HG02623 (cell line): ENCODE data around the gene KLHL22.
"Not testable (repeated sequence)": the region's sequence is repeated elsewhere in the genome, so short reads cannot be mapped to it uniquely, and the experiment has no call there.

Source experiments
- ATAC-seq: cut with Tn5 transposase; IDR thresholded peaks from one replicate; pipeline ENCODE4 v1.9.1; 2021; ENCODE audit warnings: moderate library complexity; ENCODE audit not compliant: unreplicated experiment

KLHL22 gene

DNA sequence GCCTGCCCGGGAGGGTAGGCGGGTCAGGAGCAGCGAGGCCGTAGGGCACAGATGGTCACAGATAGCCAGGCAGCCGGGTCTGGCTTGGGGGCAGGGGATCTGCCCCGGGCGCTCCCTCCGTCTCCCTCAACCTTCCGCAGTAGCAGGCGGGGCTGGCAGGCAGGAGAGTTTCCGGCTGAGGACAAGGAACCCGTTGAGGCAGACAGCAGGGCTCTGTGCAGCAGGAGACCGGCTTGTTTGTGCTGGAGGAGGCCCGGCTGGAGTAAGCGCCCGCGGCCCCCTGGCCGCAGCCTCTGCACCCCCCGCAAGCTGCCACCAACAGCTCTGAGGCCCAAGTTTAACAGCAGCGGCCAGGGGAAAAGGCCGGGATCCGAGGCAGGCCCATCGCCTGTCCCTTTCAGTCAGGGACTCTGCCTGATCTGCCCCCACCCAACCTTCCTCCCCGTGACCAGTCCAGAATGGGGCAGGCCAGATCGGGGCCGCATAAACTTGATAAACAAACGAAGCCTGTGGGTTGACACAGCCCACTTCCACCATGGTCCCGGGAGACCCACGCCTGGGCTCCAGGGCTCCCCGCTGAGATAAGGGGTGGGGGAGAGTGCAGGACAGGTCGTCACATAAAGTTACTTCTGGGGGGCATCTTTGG is 71.6 kb downstream of the KLHL22 start:
- ATAC-seq: no peak

DNA sequence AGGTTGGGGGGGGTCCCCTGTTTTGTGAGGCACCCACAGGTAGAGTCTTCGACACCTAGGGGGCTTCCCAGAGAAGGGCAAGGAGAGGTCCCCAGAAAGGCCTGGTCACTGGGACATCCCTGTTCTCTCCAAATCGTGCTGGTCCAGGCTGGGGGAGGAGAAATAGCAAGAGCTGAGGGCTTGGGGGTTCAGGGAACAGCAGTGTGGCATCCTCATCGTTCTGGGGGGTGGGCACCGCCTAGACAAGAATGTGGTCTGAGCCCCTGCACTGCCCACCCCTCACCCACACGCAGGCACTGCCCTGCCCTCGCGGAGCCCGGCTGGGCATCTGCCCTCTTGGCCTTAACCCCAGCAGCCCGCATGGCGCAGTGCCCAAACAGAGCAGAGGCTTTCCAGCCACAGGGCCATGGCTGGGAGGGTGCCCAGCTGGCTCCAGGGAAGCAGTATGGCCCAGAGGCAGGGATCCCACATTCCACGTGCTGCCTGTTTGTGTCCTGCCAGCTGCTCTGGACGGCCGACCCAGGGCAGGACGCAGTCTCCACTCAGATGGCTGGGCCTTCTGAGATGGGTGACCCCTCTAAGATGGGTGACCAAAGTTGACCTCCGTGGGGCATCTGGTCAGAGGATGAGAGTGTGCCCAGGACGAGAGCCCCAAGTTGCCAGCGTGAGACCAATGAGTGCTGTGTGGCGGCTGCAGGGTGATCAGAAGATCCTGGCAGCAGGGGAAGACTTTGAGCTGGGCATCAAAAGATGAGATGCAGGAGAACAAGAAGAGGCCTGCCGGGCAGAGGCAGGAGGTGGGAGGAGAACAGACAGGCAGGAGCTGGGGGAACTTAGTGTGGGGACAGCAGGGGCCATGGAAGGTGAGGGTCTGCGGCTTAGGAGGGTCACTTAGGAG is 72.3 kb downstream of the KLHL22 start:
- ATAC-seq: no peak

GRCh38 chr22:20422271-20423007 is 73.2 kb downstream of the KLHL22 start:
- no peak for ATAC-seq

DNA sequence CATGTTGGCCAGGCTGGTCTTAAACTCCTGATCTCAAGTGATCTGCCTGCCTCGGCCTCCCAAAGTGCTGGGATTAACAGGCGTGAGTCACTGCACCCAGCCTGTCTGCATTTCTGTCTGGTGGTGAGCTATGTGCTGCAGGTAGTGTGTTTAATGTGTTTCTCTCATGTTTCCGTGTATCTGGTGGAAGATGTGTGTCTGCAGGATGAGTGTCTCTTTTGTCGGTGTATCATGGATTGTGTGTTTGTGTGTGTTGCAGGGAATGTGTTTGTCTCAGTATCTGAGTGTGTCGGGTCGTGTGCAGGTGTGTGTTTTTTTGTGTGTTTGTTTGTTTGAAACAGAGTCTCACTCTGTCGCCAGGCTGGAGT is 74.1 kb downstream of the KLHL22 start:
- ATAC-seq: no peak

GRCh38 chr22:20420157-20420842 is 75.3 kb downstream of the KLHL22 start:
- ATAC-seq: no peak

DNA sequence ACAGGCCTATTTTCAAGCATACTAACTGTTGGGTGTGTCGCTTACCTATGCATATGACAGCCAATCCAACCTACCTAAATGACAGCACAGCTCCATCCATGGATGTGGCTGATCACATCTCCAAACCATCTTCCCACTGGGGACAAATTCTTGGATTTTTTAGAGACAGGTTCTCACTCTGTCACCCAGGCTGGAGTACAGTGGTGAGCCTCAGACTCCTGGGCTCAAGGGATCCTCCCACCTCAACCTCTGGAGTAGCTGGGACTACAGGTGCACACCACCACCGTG is 76.0 kb downstream of the KLHL22 start:
- ATAC-seq: no peak

DNA sequence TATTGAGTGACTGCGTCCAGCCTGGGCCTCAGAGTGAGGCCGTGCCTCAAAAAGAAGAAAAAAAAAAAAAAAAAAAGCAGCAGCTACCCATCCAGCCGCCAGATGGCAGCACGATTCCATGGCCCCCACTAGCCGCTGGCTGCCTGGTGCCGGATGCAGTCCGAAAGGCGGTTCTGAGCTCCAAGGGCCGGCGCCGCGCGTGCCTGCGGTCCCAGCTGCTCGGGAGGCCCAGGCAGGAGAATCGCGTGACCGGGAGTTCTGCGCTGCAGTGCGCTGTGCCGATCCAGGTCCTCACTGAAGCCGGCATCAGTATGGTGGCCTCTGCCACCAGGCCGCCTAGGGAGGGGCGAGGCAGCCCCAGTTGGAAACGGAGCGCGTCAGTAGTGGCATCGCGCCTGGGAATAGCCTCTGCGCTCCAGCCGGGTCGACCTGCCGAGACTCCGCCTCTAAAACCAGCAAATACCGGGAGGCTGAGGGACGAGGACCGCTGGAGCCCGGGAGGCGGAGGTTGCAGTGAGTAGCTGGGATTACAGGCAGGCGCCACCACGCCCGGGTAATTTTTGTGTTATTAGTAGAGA is 77.3 kb downstream of the KLHL22 start:
- ATAC-seq: no peak

DNA sequence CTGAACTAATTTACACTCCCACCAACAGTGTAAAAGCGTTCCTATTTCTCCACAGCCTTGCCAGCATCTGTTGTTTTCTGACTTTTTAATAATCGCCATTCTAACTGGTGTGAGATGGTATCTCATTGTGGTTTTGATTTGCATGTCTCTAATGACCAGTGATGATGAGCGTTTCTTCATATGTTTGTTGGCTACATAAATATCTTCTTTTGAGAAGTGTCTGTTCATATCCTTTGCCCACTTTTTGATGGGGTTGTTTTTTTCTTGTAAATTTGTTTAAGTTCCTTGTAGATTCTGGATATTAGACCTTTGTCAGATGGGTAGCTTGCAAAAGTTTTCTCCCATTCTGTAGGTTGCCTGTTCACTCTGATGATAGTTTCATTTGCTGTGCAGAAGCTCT is 79.9 kb downstream of the KLHL22 start:
- not testable (repeated sequence) for ATAC-seq

DNA sequence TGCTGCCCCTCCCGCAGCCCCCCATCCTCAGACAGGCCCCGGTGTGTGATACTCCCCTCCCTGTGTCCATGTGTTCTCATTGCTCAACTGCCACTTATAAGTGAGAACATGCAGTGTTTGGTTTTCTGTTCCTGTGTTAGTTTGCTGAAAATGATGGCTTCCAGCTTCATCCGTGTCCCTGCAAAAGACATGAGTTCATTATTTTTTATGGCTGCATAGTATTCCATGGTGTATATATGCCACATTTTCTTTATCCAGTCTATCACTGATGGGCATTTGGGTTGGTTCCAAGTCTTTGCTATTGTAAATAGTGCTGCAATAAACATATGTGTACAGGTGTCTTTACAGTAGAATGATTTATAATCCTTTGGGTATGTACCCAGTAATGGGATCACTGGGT is 80.4 kb downstream of the KLHL22 start:
- ATAC-seq: not testable (repeated sequence)

DNA sequence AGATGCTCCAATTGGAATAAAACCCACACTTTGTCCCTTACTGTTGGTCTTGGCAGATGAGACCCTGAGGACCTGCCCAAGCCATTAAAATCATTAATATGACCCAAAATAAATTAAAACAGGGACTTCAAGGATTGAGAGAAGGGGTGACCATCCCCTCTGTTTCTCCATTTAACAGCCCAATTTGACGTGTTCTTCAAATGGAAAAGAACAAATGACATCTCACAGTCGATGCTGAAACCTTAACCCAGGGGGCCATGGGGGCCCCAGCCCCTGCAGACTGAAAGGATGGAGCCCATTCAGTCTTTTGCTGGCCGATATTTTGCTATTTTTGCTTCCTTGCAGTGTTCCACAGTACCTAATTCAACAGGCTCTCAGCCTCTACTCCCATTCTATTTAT is 81.1 kb downstream of the KLHL22 start:
- no peak for ATAC-seq

DNA sequence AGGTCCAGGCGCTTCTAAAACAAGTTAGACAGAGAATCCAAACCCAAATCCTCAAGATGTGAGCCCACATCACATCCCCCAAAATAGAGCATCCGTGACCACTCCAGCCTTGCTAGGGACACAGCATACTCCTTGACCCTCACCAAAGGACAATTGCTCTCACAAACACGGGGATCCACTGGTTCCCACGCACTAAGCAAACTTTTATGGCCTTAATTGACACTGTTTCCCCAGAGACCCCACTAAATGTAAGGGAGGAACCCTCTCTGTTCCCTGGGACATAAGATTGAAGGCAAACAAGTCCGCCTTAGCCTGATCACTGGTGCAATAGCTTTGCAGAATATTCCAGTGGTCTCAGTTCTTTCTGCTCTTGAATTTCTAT is 81.5 kb downstream of the KLHL22 start:
- no peak for ATAC-seq

DNA sequence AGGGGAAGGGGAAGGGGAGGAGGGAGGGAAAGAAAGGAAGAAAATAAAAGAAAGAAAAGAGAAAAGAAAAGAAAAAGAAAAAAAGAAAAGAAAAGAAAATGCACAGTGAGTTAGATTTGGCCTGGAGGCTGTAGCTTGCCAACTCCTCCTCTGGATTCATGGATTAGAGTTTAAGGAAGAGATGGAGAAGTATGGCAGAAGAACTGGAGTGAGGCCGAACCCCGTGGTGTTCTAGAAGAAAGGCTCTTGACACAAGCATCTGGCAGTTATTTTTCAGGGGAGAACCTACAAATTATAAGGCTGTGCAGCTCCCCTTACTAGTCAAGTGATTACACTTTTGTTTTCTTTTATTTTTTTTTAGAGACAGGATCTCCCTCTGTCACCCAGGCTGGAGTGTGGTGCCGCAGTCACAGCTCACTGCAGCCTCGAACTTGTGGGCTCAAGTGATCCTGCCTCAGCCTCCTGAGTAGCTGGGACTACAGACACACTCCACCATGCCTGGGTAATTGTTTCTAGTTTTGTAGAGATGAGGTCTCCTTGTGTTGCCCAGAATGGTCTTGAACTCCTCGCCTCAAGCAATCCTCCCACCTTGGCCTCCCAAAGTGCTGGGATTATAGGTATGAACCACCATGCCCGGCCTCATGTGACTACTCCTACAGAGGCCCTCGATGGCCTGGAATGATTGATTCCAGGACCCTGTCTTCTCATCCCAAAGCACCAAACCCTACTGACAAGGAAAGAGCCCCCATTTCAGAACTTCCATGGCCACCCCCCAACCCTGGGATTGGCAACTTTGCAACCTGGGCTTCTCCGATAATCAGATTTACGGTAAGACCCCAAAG is 82.2 kb downstream of the KLHL22 start:
- no peak for ATAC-seq

GRCh38 chr22:20412474-20413216 is 83.0 kb downstream of the KLHL22 start:
- no peak for ATAC-seq

- not testable (repeated sequence) for ATAC-seq
Measured at GRCh38 chr22:20409385-20409784, 86.2 kb downstream of the KLHL22 start.

DNA sequence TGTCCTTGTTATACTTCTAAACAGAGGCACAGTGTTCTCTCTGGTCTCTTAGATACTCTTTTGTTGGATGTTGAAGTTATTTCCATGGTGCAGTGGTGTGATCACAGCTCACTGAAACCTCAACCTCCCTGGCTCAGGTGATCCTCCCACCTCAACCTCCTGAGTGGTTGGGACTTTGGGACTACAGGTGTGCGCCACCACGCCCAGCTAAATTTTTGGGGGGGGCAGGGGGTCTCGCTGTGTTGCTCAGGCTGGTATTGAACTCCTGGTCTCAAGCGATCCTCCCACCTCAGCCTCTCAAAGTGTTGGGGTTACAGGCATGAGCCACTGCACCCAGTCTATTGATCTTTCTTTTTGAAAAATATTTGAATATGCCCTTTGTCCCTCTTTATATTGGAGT is 86.7 kb downstream of the KLHL22 start:
- ATAC-seq: no peak

GRCh38 chr22:20407829-20408228 is 87.8 kb downstream of the KLHL22 start:
- ATAC-seq: no peak

DNA sequence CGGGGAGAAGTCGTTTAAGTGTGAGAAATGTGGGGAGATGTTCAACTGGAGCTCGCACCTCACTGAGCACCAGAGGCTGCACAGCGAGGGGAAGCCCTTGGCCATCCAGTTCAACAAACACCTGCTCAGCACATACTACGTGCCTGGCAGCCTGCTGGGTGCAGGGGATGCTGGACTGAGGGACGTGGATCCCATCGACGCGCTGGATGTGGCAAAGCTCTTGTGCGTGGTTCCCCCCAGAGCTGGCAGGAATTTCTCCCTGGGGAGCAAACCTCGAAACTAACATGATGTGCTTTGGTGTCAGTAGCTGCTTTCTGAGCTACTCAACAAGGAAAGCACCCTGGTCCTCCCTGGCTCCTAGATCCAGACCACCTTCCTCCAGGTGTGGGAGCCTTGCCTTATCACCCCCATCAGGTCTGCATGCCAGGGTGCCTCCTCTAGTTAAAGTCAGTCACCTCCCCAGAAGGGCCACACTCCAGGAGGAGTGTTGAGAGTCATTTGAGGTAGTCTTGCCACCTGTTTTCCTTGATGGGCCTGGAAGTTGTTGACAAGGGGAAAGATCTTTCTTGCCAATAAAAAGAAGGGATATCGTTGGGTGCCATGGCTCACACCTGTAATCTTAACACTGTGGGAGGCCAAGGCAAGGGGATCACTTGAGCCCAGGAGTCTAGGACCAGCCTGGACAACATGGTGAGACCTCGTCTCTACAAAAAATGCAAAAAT is 88.7 kb downstream of the KLHL22 start:
- no peak for ATAC-seq

DNA sequence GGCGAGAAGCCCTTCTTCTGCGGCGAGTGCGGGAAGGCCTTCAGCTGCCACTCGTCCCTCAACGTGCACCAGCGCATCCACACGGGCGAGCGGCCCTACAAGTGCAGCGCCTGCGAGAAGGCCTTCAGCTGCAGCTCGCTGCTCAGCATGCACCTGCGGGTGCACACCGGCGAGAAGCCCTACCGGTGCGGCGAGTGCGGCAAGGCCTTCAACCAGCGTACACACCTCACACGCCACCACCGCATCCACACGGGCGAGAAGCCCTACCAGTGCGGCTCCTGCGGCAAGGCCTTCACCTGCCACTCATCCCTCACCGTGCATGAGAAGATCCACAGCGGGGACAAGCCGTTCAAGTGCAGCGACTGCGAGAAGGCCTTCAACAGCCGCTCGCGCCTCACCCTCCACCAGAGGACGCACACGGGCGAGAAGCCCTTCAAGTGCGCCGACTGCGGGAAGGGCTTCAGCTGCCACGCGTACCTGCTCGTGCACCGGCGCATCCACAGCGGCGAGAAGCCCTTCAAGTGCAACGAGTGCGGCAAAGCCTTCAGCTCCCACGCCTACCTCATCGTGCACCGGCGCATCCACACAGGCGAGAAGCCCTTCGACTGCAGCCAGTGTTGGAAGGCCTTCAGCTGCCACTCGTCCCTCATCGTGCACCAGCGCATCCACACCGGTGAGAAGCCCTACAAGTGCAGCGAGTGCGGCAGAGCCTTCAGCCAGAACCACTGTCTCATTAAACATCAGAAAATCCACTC is 89.5 kb downstream of the KLHL22 start:
- ATAC-seq: no peak
